ENCODE results near the gene PUM2. TPM values are rescaled to one million over a fixed set of nuclear protein-coding genes. Genes with fewer than 3 reads are reported as not detected.

PUM2 gene
- total and polyA plus RNA-seq, 4 donors: 18.5 to 61.0 (median 35.1) TPM

GRCh38 chr2:20330192-20330591 lies 20.5 kb downstream of the PUM2 start:
- Histone ChIP-seq H3K9me3 (ENCODE audit: control insufficient read depth in 4 of 4, low read length in 3 of 4) (peaks cover 0 to 4% (median 0%) of the 10 kb centered on the region in 4 donors), H3K36me3 (ENCODE audit: control insufficient read depth in 4 of 4, insufficient read depth in 3 of 4, low read depth in 1 of 4, low read length in 3 of 4) (peaks cover 0 to under 1% (median under 1%) of the 10 kb centered on the region in 4 donors), H3K27me3 (ENCODE audit: control insufficient read depth in 4 of 4, insufficient read depth in 4 of 4, low read length in 3 of 4) (no peaks in the 10 kb centered on the region), H3K4me1 (ENCODE audit: control insufficient read depth in 4 of 4, insufficient read depth in 4 of 4, low read length in 3 of 4) (peaks cover 2 to 23% (median 14%) of the 10 kb centered on the region in 4 donors), H3K27ac (ENCODE audit: low read depth in 1 of 2, low read length in 2 of 2) (no peak overlapping the region), H3K9ac (ENCODE audit: low read depth in 1 of 2, low read length in 2 of 2) (no peak overlapping the region), H3K4me3 (ENCODE audit: low read depth in 1 of 3, low read length in 3 of 3) (no peak overlapping the region)
- WGBS: 84% methylated on average over 3 of the region's 3 CpGs
- DNase-seq (ENCODE audit: low spot score): no peak
- TF ChIP-seq TAF1 (conservative IDR thresholded peaks at IDR 0.05) (no peak), REST (IDR thresholded peaks at IDR 0.05) (no peak), HNF4G (IDR thresholded peaks at IDR 0.05) (no peak), GABPA (IDR thresholded peaks at IDR 0.05 in 1 of 2, conservative IDR thresholded peaks at IDR 0.05 in 1 of 2) (no peak), NR2F2 (IDR thresholded peaks at IDR 0.05) (no peak), RXRA (IDR thresholded peaks at IDR 0.05) (no peak), FOXA2 (IDR thresholded peaks at IDR 0.05) (no peak), EGR1 (IDR thresholded peaks at IDR 0.05; ENCODE audit: low read depth in 2 of 2) (no peak), JUND (IDR thresholded peaks at IDR 0.05) (no peak), RAD21 (IDR thresholded peaks at IDR 0.05) (no peak), SP1 (IDR thresholded peaks at IDR 0.05) (no peak)
- TF ChIP-seq, protein P1, sequence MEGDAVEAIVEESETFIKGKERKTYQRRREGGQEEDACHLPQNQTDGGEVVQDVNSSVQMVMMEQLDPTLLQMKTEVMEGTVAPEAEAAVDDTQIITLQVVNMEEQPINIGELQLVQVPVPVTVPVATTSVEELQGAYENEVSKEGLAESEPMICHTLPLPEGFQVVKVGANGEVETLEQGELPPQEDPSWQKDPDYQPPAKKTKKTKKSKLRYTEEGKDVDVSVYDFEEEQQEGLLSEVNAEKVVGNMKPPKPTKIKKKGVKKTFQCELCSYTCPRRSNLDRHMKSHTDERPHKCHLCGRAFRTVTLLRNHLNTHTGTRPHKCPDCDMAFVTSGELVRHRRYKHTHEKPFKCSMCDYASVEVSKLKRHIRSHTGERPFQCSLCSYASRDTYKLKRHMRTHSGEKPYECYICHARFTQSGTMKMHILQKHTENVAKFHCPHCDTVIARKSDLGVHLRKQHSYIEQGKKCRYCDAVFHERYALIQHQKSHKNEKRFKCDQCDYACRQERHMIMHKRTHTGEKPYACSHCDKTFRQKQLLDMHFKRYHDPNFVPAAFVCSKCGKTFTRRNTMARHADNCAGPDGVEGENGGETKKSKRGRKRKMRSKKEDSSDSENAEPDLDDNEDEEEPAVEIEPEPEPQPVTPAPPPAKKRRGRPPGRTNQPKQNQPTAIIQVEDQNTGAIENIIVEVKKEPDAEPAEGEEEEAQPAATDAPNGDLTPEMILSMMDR (IDR thresholded peaks at IDR 0.05; ENCODE audit: low read depth, low read length, missing input control): no peak
- TF ChIP-seq, protein P2, sequence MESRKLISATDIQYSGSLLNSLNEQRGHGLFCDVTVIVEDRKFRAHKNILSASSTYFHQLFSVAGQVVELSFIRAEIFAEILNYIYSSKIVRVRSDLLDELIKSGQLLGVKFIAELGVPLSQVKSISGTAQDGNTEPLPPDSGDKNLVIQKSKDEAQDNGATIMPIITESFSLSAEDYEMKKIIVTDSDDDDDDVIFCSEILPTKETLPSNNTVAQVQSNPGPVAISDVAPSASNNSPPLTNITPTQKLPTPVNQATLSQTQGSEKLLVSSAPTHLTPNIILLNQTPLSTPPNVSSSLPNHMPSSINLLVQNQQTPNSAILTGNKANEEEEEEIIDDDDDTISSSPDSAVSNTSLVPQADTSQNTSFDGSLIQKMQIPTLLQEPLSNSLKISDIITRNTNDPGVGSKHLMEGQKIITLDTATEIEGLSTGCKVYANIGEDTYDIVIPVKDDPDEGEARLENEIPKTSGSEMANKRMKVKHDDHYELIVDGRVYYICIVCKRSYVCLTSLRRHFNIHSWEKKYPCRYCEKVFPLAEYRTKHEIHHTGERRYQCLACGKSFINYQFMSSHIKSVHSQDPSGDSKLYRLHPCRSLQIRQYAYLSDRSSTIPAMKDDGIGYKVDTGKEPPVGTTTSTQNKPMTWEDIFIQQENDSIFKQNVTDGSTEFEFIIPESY (IDR thresholded peaks at IDR 0.05): no peak
- TF ChIP-seq, protein P3, sequence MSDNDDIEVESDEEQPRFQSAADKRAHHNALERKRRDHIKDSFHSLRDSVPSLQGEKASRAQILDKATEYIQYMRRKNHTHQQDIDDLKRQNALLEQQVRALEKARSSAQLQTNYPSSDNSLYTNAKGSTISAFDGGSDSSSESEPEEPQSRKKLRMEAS (IDR thresholded peaks at IDR 0.05): no peak

- 32% methylated on average over 1 of the region's 1 CpG for WGBS
- Histone ChIP-seq H3K9ac (ENCODE audit: low read depth in 1 of 2, low read length in 2 of 2) (no peak overlapping the region), H3K27ac (ENCODE audit: low read depth in 1 of 2, low read length in 2 of 2) (no peak overlapping the region)
- no peak for TF ChIP-seq SP1 (IDR thresholded peaks at IDR 0.05)
- no peak for TF ChIP-seq HNF4A (conservative IDR thresholded peaks at IDR 0.05)
- no peak for TF ChIP-seq GABPA (IDR thresholded peaks at IDR 0.05 in 1 of 2, conservative IDR thresholded peaks at IDR 0.05 in 1 of 2)
- no peak for TF ChIP-seq YY1 (IDR thresholded peaks at IDR 0.05)
- no peak for TF ChIP-seq FOXA2 (IDR thresholded peaks at IDR 0.05)
- no peak for TF ChIP-seq NR2F2 (IDR thresholded peaks at IDR 0.05)
- no peak for TF ChIP-seq HNF4G (IDR thresholded peaks at IDR 0.05)
- TF ChIP-seq RXRA (IDR thresholded peaks at IDR 0.05): no peak
- no peak for TF ChIP-seq RAD21 (IDR thresholded peaks at IDR 0.05)
- TF ChIP-seq, protein P3 (IDR thresholded peaks at IDR 0.05): no peak
- no peak for TF ChIP-seq ATF3 (IDR thresholded peaks at IDR 0.05)
- TF ChIP-seq, protein P2 (IDR thresholded peaks at IDR 0.05): no peak
- TF ChIP-seq EGR1 (IDR thresholded peaks at IDR 0.05; ENCODE audit: low read depth in 2 of 2): no peak
- TF ChIP-seq REST (IDR thresholded peaks at IDR 0.05): no peak
These were observed 23.3 kb downstream of the PUM2 start for GRCh38 chr2:20327370-20327769.

More at GRCh38 chr2:20327370-20327769, 23.3 kb downstream of the PUM2 start:
- no peak for DNase-seq (ENCODE audit: low spot score)
- Histone ChIP-seq H3K9me3 (ENCODE audit: control insufficient read depth in 4 of 4, low read length in 3 of 4) (peaks cover 0 to 4% (median 0%) of the 10 kb centered on the region in 4 donors), H3K4me3 (ENCODE audit: low read depth in 1 of 3, low read length in 3 of 3) (no peak overlapping the region), H3K4me1 (ENCODE audit: control insufficient read depth in 4 of 4, insufficient read depth in 4 of 4, low read length in 3 of 4) (peaks cover 0 to 20% (median 10%) of the 10 kb centered on the region in 4 donors), H3K36me3 (ENCODE audit: control insufficient read depth in 4 of 4, insufficient read depth in 3 of 4, low read depth in 1 of 4, low read length in 3 of 4) (peaks cover 1 to 18% (median 6%) of the 10 kb centered on the region in 4 donors), H3K27me3 (ENCODE audit: control insufficient read depth in 4 of 4, insufficient read depth in 4 of 4, low read length in 3 of 4) (no peaks in the 10 kb centered on the region)

Data from liver (tissue), 9 donors.